GM19324 (cell line): ENCODE measurements around the gene NDUFV1.
"Not testable (repeated sequence)": the region's sequence is repeated elsewhere in the genome, so short reads cannot be mapped to it uniquely, and the experiment has no call there.

Experiments
- ATAC-seq: cut with Tn5 transposase; IDR thresholded peaks from one replicate; pipeline ENCODE4 v1.9.1; 2021; ENCODE audit warnings: mild to moderate bottlenecking, moderate library complexity; ENCODE audit not compliant: unreplicated experiment, low FRiP score

The NDUFV1 gene

DNA sequence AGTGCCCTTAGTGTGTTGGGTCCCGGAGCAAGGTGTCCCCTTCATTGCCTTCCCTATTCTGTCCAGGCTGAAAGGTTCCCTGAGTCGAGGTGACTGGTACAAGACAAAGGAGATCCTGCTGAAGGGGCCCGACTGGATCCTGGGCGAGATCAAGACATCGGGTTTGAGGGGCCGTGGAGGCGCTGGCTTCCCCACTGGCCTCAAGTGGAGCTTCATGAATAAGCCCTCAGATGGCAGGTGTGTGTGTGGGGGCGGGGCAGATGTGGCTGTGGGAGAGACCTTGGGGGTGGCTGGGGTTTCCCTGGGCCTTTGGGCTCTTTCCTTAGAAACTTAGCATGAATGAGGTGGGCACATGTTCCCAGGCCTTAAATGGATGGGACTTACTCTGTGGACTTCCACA, 1.8 kb downstream of the NDUFV1 start:
- no peak for ATAC-seq

DNA sequence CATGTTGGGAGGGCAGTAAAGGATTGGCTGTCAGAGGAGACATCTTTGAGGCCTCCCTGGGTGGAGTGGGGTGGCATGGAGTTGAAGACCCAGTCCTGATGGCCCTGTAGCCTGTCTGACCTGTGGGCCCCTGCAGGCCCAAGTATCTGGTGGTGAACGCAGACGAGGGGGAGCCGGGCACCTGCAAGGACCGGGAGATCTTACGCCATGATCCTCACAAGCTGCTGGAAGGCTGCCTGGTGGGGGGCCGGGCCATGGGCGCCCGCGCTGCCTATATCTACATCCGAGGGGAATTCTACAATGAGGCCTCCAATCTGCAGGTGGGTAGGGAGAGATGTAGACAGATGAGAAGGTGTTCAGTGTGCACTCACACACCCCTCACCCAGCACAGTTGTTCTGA, 2.6 kb downstream of the NDUFV1 start:
- ATAC-seq = no peak

DNA sequence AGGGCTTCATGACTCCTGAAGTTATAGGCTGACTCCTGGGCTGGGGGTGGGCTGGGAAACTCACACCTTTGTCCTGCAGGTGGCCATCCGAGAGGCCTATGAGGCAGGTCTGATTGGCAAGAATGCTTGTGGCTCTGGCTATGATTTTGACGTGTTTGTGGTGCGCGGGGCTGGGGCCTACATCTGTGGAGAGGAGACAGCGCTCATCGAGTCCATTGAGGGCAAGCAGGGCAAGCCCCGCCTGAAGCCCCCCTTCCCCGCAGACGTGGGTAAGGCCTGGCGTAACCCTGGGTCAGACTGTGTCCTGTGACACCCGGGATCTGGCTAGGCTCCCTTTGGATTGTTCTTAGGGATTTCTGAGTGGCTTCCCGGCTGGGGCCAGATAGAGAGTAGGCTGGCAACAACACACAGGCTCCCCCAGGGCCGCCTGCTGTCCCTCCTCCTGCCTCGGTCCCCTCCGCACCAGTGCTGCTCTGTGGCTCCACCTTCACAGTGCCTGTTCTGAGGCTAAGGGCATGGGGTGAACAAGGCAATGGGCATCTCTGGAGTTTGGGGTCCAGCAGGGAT, 3.6 kb downstream of the NDUFV1 start:
- ATAC-seq = no peak

DNA sequence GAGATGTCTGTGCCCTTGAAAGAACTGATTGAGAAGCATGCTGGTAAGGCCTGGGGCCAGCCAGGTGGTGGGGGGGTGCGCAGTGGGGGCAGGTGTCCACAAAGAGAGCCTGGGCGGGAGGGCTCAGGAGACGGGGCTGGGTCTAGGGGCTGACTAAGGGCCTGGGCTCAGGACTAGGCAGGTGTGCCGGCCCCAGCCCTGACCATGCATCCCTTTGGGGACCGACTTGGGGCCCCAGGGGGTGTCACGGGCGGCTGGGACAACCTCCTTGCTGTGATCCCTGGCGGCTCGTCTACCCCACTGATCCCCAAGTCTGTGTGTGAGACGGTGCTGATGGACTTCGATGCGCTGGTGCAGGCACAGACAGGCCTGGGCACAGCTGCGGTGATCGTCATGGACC, 4.4 kb downstream of the NDUFV1 start:
- no peak for ATAC-seq

DNA sequence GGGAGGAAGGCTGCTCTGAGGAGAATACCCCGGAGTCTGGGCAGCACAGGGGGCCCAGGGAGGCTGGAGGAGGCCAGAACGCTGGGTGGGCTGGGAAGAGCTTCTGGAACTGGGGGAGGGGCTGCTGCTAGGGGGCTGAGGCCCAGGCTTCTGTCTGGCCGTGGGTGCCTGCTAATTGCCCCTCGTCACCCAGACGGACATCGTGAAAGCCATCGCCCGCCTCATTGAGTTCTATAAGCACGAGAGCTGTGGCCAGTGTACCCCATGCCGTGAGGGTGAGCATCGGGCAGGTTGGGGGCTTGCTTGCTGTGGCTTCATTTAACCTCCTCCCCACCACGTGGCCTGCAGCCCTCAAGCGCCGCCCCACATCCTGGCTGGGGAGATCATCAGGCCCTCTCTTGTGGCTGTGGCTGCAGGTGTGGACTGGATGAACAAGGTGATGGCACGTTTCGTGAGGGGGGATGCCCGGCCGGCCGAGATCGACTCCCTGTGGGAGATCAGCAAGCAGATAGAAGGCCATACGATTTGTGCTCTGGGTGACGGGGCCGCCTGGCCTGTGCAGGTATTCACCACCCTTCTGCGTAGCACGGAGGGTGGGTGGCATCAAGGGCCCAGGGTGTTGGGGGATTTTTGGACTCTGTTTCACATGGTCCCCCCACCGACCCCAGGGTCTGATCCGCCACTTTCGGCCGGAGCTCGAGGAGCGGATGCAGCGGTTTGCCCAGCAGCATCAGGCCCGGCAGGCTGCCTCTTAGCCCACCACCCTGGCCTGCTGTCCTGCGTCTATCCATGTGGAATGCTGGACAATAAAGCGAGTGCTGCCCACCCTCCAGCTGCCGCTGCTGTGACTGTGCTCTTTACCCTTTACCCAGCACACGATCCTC, 5.2 kb downstream of the NDUFV1 start:
- ATAC-seq = no peak

DNA sequence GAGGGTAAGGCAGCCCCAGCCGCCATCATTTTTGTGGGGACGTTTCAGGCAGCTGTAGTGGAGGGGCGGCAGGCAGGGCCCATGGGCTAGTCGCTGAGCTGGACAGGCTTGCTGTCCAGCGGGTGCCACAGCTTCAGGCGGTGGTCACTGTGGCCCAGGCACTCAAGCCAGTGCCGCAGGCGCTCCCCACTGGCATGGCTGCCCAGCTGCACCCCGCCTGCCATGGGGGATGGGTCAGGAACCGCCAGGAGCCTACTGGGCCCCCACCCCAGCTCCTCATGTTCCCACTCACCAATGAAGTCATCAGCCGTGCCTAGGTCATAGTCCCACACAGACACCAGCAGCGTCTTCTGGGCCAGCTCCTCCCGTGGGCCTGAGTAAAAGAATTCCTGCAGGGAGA, 6.0 kb downstream of the NDUFV1 start:
- ATAC-seq = no peak

DNA sequence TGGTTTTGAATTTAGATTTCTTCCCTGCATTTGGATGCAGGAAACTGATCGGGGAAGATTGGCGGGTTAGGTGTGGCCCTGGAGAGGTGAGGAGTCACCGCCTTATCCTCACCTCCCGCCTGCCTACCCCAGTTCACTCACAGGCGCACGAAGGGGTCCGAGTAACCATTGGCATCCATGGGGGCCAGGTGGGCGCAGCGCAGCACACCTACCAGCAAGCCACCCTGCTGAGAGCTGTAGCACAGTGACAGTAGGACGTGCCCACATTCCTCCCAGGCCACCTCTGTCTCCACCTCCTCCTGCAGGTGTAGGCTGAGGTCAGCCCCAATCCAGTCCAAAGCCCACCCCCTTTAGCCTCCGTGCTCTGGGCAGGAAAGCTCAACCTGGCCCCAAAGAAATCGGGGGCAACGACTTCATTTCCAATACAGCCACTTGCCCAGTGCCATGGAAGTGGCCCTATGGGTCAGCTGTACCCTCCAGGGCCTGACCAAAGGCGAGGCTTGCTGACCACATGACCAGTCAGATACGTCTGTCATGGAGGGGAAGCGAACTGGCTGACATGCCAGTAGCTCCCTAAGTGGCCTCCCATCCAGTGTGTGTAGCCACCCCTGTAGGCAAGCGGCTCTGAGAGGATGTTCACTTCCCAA, 6.7 kb downstream of the NDUFV1 start:
- no peak for ATAC-seq

DNA sequence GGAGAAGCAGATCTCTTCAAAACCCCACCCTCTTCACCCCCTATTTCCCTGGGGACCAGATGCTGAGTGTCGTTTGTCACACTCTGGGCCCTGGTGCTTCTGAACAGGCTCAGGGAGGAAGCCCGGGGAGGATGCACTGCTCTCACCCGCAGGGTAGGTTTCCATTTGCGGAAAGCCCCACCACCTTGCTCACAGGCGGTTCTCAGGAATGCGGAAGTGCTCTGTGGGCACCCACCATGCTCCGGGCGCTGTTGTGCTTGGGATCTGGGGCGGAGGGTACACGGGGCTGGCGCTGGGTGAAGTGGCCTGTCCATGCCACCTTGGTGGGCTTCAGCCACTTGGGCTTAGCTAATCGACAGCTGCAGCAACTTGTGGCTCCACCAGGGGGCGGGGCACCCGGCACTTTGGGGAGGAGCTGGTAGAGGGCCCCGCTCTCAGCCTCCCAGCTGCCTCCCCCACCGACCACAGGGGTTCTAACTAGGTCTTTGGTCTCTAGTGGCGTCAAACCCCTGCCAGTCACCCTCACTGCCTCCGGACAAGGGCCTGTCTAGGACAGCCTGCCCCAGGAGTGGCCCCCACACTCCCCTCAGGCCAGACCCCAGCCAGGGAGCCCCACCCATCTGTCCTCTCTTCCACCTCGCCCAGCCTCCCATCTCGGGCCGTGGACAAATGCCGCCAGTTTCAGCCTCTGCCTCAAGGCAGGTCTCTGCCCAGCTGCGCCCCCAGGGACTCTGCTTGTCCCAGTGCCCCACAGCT, 7.4 kb downstream of the NDUFV1 start:
- ATAC-seq = peak; percentile 68

DNA sequence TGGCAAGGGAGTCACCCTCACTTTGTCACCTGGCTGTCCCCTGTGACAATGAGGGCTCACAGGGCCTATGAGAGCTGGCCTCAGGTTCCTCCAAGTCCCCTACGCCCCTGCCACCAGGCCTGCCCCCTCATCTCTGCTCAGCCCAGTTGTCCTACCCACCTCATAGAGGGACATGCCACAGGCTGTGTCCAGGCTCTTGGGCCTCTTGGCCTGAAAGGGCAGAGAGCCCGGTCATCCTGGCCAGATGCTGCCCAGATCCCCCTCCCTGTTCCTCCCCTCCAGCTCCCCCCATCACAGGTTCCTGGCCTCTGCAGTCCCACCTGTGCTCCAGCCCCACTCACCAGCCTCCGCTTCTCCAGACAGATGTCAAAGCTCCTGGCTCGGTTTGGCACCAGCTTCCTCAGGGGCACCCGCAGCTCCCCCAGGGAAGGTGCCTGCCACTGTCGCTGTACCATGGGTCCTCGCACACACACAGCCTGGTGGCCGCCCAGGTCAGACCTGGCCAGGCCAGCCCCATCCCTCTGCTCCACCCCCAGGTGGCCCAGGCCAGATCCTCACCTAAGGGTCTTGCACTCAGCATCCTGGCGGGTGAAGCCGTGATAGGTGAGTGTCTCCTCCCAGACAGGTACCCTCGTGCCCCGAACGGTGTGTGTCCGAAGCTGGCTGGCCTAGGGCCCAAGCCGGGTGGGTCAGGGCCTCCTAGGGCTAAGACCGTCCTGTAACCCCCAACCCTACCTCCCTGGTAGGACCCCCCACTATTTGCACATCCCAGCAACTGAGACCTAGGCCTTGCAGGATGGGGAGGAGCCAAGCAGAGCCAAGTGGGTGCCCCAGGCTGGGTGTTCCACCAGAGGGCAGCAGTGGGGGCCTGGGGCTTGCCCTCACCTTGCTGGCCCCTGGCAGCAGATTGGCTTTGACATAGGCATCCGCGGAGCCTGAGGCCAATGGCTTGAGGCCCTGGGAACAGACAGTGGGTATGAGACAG, 8.3 kb downstream of the NDUFV1 start:
- no peak for ATAC-seq

DNA sequence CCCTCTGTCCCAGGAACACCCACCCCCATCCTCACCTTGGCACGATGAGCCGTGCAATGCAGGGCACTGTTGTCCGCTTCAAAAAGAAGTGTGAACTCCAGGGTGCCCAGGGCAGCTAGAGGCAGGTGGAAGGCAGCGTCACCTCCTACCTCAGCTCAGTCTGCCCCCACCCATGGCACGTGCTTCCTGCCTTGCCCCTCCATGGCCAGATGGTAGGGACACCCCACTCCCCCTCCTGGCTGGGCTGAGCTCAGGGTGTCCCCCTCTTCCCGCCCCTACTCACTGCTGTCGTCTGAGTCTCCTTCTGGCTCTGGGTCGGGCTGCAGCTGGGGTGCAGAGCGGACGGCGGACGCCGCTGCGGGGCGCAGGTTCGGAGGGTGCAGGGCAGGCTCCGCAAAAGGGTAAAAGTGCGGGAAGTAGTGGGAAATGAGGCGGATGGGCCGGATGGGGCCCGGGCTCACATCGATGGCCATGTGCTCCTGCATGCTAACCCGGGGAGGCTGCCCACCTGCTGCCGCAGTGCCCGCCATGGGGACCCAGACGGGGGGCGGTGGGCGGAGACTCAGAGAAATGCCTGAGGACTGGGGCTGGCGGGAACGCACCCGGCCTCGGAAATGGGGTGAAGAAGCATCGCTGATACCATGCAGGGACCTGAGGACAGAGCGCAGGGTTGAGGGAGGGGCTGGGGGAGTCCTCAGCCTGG, 9.1 kb downstream of the NDUFV1 start:
- no peak for ATAC-seq

DNA sequence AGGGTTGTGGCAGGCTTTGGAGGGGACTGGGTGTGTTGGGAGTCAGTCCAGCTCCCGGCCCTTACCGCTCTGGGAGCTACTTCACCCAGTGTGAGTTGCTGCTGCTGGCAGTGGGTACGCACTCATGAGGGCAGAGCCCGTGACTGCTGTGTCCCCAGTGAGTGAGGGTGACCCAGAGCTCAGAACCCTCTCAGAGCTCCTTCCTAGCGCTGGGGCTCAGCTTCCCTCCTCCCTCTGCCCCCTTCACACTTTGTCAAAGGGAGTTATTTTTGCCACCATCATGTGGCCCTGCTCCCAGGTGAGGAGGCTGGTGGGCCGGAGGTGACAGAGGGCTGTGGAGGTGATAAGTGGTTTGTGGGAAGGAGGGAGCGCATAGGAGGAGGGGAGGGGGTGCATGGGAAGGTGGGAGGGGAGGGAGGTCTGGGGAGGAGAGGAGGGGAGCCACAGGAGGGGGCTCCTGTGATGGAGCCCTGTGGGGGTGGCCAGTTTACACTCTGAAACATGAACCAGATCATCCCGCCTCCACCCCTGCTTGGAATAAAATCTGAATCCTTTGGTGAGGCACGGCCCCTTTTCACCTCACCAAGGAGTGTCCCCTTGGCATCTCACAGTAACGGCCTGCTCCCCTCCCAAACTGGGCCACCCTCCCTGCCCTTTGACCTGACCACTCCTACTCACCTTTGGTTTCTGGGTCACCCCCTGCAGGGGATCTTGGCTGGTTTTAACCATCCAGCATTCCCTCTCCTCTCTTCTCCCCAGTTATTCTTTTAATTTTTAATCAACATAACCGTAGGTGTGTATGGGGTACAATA, 9.9 kb downstream of the NDUFV1 start:
- ATAC-seq = no peak

DNA sequence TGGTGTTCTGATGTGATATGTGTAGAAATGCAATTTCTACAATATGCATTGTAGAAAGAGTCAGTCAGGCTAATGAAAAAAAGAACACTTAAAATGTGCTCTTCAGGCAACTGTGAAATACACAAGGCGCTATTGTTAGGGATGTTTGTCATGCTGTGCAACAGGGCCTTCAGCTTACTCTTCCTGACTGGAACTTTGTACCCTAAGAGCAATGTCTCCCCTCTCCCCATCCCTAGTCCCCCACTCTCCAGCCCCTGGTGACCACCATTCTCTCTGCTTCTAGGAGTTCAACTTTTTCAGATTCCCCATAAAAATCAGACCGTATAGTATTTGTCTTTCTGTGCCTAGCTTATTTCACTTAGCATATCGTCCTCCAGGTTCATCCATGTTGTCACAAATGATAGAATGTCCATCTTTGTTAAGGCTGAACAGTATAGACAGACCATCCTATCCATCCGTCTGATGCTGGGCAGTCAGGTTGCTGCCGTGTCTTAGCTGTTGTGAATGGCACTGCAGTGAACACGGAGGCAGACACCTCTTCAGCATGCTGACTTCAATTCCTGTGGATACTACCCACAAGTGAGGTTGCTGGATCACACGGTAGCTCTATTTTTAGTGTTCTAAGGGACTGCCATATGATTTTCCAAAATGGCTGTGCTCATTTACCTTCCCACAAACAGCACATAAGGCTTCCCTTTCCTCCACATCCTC, 10.7 kb downstream of the NDUFV1 start:
- no peak for ATAC-seq

DNA sequence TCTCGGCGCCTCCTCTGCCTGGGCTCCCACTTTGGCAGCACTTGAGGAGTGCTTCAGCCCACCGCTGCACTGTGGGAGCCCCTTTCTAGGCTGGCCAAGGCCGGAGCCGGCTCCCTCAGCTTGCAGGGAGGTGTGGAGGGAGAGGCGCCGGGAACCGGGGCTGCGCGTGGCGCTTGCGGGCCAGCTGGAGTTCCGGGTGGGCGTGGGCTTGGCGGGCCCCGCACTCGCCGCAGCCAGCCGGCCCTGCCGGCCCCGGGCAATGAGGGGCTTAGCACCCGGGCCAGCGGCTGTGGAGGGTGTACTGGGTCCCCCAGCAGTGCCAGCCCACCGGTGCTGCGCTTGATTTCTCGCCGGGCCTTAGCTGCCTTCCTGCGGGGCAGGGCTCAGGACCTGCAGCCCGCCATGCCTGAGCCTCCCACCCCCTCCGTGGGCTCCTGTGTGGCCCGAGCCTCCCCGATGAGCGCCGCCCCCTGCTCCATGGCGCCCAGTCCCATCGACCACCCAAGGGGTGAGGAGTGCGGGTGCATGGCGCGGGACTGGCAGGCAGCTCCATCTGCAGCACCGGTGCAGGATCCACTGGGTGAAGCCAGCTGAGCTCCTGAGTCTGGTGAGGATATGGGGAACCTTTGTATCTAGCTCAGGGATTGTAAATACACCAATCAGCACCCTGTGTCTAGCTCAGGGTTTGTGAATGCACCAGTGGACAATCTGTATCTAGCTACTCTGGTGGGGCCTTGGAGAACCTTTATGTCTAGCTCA, 12.3 kb downstream of the NDUFV1 start:
- not testable (repeated sequence) for ATAC-seq

DNA sequence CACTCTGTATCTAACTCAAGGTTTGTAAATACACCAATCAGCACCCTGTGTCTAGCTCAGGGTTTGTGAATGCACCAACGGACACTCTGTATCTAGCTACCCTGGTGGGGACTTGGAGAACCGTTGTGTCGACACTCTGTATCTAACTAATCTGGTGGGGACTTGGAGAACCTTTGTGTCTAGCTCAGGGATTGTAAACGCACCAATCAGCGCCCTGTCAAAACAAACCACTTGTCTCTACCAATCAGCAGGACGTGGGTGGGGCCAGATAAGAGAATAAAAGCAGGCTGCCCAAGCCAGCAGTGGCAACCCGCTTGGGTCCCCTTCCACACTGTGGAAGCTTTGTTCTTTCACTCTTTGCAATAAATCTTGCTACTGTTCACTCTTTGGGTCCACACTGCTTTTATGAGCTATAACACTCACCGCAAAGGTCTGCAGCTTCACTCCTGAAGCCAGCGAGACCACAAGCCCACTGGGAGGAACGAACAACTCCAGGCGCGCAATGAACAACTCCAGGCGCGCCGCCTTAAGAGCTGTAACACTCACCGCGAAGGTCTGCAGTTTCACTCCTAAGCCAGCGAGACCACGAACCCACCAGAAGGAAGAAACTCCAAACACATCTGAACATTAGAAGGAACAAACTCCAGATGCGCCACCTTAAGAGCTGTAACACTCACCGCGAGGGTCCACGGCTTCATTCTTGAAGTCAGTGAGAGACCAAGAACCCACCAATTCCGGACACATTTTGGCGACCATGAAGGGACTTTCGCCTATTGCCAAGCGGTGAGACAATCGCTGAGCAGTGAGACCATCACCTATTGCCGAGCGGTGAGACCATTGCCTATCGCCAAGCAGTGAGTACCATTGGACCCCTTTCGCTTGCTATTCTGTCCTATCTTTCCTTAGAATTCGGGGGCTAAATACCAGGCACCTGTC, 13.2 kb downstream of the NDUFV1 start:
- not testable (repeated sequence) for ATAC-seq

DNA sequence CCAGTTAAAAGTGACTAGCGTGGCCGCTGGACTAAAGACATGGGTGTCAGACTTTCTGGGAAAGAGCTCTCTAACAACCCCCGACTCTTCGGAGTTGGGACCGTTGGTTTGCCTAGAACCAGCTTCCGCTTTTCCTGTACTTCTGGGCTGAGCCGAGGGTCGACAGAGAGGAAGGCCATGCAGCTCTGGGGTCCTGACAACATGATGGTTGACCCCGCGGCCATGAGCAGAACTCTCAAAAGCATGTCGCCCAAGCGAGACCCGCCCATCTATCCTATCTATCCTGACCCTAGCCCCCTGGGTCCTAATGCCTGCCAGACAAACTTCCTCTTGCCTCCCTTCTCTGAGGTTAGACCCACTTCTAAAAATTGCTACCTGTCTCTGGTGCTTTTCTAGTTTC, 13.9 kb downstream of the NDUFV1 start:
- ATAC-seq = not testable (repeated sequence)

DNA sequence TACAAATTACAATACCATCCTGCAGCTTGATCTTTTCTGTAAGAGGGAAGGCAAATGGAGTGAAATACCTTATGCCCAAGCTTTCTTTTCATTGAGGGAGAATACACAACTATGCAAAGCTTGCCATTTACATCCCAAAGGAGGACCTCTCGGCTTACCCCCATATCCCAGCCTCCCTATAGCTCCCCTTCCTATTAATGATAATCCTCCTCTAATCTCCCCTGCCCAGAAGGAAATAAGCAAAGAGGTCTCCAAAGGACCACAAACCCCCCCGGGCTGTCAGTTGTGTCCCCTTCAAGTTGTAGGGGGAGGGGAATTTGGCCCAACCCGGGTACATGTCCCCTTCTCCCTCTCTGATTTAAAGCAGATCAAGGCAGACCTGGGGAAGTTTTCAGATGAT, 15.2 kb downstream of the NDUFV1 start:
- not testable (repeated sequence) for ATAC-seq
